LNCaP clone FGC (cell line): Measurements from ENCODE around the gene ZBTB20.
A peak's percentile ranks its signal among the peaks of the same experiment; 100 is the strongest.
"Not testable (repeated sequence)": the region's sequence is repeated elsewhere in the genome, so short reads cannot be mapped to it uniquely, and the experiment has no call there.

ENCODE experiments used
- DNase-seq: peaks from one replicate; pipeline ENCODE4 v3.0.0-alpha.2; 2011; ENCODE audit warnings: low read depth
- H3K4me3 ChIP-seq: 2 replicates; pipeline ENCODE4 v1.5.1; 2011; ENCODE audit warnings: mild to moderate bottlenecking, low read depth, low read length, control low read depth
- TF ChIP-seq, protein P1 (sequence below): IDR thresholded peaks from 2 replicates; pipeline ENCODE4 v1.5.1; 2012; ENCODE audit warnings: mild to moderate bottlenecking; ENCODE audit not compliant: control insufficient read depth, insufficient read depth; ENCODE audit errors: extremely low read depth

Gene ZBTB20

DNA sequence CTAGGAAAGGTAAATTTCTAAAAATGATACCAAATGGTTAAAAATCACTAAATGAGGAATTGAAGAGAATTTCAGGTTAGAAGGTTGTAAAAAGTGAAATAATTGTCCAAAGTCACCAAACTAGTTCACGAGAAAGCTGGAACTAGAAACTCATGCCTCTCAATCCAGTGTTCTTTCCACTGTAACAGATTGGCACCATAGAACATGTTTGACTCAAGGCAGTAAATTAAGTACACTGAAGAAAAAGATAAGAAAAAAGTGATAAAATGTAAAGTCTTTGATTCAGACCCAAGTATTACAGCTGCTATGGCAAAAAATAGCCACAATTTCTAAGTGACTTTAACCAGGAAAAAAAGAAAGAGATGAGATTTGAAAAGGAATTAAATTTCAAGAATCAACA, 26.5 kb downstream of the ZBTB20 start:
- TF ChIP-seq, protein P1, sequence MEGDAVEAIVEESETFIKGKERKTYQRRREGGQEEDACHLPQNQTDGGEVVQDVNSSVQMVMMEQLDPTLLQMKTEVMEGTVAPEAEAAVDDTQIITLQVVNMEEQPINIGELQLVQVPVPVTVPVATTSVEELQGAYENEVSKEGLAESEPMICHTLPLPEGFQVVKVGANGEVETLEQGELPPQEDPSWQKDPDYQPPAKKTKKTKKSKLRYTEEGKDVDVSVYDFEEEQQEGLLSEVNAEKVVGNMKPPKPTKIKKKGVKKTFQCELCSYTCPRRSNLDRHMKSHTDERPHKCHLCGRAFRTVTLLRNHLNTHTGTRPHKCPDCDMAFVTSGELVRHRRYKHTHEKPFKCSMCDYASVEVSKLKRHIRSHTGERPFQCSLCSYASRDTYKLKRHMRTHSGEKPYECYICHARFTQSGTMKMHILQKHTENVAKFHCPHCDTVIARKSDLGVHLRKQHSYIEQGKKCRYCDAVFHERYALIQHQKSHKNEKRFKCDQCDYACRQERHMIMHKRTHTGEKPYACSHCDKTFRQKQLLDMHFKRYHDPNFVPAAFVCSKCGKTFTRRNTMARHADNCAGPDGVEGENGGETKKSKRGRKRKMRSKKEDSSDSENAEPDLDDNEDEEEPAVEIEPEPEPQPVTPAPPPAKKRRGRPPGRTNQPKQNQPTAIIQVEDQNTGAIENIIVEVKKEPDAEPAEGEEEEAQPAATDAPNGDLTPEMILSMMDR: no peak
- no peak for DNase-seq
- no peak overlapping the region for H3K4me3 ChIP-seq

DNA sequence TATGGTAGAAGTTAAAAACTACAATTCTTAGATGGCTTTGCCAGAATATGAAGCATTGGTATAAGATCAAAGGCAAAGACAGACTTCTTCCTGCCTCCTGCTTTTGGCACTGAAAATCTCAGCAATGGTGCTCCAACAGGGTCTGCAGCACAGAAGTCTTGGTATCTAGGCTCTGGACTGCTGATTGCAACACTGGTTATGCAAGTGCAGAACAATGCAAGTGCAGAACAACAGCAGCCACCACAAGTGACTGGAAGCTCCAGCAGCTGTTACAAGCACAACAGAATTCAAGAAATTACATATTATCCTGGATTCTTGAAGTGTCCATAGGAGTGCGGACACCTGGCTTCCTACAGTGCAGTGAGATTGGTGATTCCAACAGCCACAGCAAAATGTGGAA, 33.7 kb downstream of the ZBTB20 start:
- DNase-seq: no peak
- no peak overlapping the region for H3K4me3 ChIP-seq
- TF ChIP-seq, protein P1: no peak

DNA sequence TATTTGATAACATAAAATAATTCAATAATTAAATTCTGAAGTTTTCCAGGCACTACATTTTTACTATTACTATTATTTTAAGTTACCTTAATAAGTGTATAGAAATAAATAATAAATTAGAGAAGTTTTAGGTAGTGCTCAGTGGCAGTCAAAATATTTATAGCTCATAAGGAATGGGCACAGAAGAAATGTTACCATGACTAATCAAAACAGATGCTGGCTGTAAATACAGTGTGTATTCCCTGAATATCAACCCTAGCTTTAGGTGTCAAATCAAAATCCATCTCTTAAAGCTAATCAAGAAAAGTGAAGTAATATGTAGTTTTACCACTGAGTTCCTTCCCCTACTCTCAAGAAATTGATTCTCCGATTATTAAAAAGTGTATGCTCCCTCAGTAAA, 35.5 kb downstream of the ZBTB20 start:
- TF ChIP-seq, protein P1: no peak
- H3K4me3 ChIP-seq: no peak overlapping the region
- DNase-seq: no peak

DNA sequence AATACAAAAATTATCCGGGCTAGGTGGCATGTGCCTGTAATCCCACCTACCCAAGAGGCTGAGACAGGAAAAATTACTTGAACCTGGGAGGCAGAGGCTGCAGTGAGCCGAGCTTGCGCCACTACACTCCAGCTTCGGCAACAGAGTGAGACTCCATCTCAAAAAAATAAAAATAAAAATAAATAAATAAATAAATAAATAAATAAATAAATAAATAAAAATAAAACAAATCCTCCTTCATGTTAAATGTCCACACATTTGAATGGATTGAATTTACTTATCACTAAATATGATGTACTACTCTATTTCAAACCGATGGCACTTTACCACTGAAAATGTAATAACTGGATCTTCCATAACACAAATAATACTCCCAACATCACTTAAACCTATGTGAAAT, 36.3 kb downstream of the ZBTB20 start:
- no peak for DNase-seq
- TF ChIP-seq, protein P1: no peak
- H3K4me3 ChIP-seq: no peak overlapping the region

DNA sequence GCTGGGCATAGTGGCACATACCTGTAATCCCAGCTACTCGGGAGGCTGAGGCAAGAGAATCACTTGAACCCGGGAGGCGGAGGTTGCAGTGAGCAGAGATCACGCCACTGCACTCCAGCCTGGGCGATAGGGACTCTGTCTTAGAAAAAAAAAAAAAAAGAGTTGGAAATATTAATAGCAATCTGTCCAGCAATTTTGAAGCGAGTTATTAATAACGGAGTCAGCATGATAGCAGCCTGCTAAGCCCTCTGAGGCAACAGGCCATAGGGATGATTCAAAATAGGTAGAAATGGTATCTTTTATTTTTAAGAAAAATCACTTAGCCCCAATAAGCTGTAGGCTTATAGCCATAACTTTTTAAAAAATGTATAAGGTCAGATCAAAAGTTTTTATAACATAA, 37.0 kb downstream of the ZBTB20 start:
- DNase-seq: not testable (repeated sequence)

DNA sequence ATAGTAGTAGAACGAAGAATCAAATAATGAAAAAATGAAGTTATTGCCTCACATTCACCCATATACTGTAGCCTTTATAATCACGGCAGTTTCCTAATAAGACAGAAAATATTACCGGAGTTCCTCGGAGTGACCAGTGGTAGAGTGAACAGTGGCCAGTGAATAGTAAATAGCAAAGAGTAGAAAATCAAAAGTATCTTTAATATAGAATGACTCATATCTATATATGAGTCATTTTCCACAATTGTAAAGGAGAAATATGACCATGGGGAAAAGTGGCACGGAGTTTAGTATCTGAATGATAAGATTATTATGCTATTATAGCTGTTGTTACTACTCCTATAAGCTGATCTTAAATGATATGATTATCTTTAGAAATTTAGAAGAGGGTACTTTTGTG, 38.5 kb downstream of the ZBTB20 start:
- DNase-seq: no peak
- TF ChIP-seq, protein P1: no peak
- no peak overlapping the region for H3K4me3 ChIP-seq

More for the DNA sequence above, 37.0 kb downstream of the ZBTB20 start:
- not testable (repeated sequence) for H3K4me3 ChIP-seq

DNA sequence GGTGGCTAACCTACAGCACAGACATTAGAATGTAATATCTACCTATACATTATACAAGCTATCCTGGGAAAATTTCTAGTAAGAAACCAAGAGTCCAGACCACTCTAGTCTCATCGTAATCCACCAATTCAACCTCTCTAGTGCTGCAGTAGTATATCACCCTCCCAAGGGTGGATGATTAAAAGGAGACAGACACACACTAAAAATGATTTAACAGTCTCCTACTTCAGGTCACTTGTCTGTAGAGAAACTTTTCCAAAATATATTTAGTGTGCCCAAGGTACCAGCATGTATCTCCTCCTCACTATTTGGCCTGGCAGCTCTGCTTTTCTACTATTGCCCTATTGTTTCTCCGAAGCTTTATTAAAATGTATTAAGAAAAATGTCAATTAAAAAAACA, 45.0 kb downstream of the ZBTB20 start:
- DNase-seq: no peak
- TF ChIP-seq, protein P1: no peak
- no peak overlapping the region for H3K4me3 ChIP-seq

DNA sequence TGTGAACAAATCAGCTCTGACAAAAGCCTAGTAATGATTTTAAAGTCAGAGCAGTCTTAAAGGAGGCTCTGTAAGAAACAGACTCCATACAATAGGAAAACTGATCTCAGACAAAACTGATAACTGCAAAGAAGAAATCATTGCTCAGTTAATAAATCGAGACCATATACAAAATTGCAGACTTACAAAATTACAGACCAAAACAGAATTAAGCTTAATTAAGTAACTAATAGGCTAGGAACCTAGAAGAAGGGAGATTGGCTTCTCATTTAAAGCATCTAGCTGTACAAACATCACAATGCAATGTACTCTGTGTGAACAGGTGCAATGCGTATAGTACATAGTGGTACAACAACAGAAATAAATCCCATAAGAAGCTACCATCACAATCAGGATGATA, 46.3 kb downstream of the ZBTB20 start:
- H3K4me3 ChIP-seq: peak overlapping the region; percentile 41
- TF ChIP-seq, protein P1: no peak
- DNase-seq: no peak
